ENCODE results near the gene ZCCHC7. TPM values are rescaled to one million over a fixed set of nuclear protein-coding genes. Genes with fewer than 3 reads are reported as not detected.
A peak's percentile ranks its signal among the peaks of the same experiment; 100 is the strongest.

Gene ZCCHC7
- total RNA-seq, 1 donor, result 32.6 TPM

GRCh38 chr9:37192803-37193202 is 72.4 kb downstream of the ZCCHC7 start:
- Histone ChIP-seq H3K4me1 (ENCODE audit: insufficient read depth, low read length) (peaks cover 14% of the 10 kb centered on the region), H3K27ac (ENCODE audit: low read depth, low read length) (no peak overlapping the region), H4K20me1 (ENCODE audit: insufficient read depth, low read length) (peaks cover 3% of the 10 kb centered on the region), H3K4me3 (ENCODE audit: insufficient read depth, low read length) (no peak overlapping the region), H3K79me2 (ENCODE audit: insufficient read depth, low read length) (peaks cover 2% of the 10 kb centered on the region), H3K36me3 (ENCODE audit: insufficient read depth, low read length) (peaks cover 4% of the 10 kb centered on the region), H3K9me3 (ENCODE audit: low read depth, low read length) (no peaks in the 10 kb centered on the region), H2AFZ (ENCODE audit: low read length) (no peak overlapping the region), H3K27me3 (ENCODE audit: insufficient read depth, low read length) (no peaks in the 10 kb centered on the region), H3K4me2 (ENCODE audit: insufficient read depth, low read length) (no peak overlapping the region)
- DNase-seq (ENCODE audit: insufficient read length, low spot score, missing footprints), result no peak
- no peak for TF ChIP-seq CTCF (IDR thresholded peaks at IDR 0.05; ENCODE audit: extremely low read depth, low read depth, low read length)

DNA sequence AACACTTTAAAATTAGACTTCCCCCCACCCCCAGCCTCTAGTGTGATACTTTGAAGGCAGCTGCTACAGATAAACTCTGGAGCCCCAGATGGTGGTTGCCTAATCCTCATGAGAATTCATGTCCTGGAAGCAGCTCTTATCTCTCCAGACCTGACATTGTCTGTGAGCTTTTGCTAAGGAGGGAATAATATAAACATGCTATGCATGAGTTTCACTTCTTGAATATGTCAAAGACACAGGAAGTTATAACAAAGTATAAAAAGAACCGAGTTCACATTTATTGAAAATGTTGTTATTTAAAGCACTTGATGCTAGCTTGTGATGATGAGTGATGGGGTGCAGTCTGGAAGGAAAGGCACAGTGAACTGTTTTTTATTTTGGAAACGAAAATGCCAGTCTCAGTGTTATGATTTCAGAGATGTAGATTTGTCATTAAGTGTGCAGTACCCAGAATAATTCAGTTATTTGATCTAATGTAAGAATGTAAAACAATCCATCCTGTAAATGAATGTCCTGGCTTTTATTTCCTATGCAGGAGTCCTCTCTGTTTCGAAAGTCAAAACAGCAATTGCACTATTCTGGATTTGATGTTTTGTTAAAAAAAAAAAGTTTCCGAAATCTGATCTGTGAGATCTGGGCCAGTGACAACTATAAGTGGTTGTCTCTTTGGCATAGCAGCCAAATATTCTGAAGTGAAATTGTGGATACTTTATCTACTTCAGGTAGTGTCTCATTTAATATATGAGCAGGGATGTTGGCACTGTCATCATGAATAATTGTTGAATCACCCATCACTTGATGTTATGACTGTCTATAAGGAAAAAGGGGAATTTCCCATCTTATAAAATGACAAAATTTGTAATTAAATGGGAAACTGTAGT is 77.0 kb downstream of the ZCCHC7 start:
- H3K4me2 ChIP-seq (ENCODE audit: insufficient read depth, low read length), result peak overlapping the region; percentile 55
- H3K27me3 ChIP-seq (ENCODE audit: insufficient read depth, low read length), result no peaks in the 10 kb centered on the region
- no peaks in the 10 kb centered on the region for H3K9me3 ChIP-seq (ENCODE audit: low read depth, low read length)
- peaks cover 5% of the 10 kb centered on the region for H3K36me3 ChIP-seq (ENCODE audit: insufficient read depth, low read length)
- H3K4me3 ChIP-seq (ENCODE audit: insufficient read depth, low read length), result peak overlapping the region; percentile 8
- peaks cover 29% of the 10 kb centered on the region for H3K4me1 ChIP-seq (ENCODE audit: insufficient read depth, low read length)
- DNase-seq (ENCODE audit: insufficient read length, low spot score, missing footprints), result no peak
- peak overlapping the region; percentile 43 for H3K27ac ChIP-seq (ENCODE audit: low read depth, low read length)
- peaks cover 3% of the 10 kb centered on the region for H4K20me1 ChIP-seq (ENCODE audit: insufficient read depth, low read length)
- H2AFZ ChIP-seq (ENCODE audit: low read length), result no peak overlapping the region
- no peak for TF ChIP-seq CTCF (IDR thresholded peaks at IDR 0.05; ENCODE audit: extremely low read depth, low read depth, low read length)
- H3K79me2 ChIP-seq (ENCODE audit: insufficient read depth, low read length), result peaks cover 4% of the 10 kb centered on the region

DNA sequence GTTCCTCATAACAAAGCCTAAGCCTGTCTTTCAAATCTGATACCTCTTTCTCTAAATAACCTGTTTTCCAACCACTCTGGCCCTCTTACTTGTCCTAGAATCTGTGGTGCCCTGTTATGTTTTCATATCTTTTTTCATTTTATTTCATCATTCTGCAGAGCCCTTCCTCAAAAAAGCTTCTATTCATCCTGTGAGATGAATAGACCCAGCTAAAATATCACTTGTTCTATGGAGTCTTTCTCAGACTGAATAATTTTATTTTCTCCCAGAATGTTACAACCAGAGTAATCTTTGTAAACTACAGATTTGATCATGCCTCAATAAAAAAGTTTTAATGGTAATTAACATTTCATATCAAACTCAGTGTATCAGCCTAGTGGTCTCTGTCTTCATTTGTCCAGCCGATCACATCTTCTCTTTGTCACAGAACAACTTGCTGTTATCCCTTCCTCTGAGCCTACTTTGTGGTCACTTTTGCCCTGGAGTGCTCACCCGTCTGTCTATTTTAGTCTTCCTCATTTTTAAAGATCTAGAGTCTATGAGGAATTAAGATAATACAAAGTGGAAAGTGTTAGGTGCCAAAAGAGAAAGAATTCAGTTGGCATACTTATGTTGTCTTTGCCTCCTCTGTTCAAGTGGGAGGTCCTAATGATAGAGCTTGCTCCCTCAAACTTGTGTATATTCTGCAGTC is 77.8 kb downstream of the ZCCHC7 start:
- Histone ChIP-seq H3K9me3 (ENCODE audit: low read depth, low read length) (no peaks in the 10 kb centered on the region), H3K4me3 (ENCODE audit: insufficient read depth, low read length) (no peak overlapping the region), H2AFZ (ENCODE audit: low read length) (no peak overlapping the region), H3K27me3 (ENCODE audit: insufficient read depth, low read length) (no peaks in the 10 kb centered on the region), H3K27ac (ENCODE audit: low read depth, low read length) (peak overlapping the region; percentile 43), H4K20me1 (ENCODE audit: insufficient read depth, low read length) (peaks cover 3% of the 10 kb centered on the region), H3K36me3 (ENCODE audit: insufficient read depth, low read length) (peaks cover 7% of the 10 kb centered on the region), H3K79me2 (ENCODE audit: insufficient read depth, low read length) (peaks cover 8% of the 10 kb centered on the region), H3K4me1 (ENCODE audit: insufficient read depth, low read length) (peaks cover 29% of the 10 kb centered on the region), H3K4me2 (ENCODE audit: insufficient read depth, low read length) (peak overlapping the region; percentile 5)
- no peak for DNase-seq (ENCODE audit: insufficient read length, low spot score, missing footprints)
- no peak for TF ChIP-seq CTCF (IDR thresholded peaks at IDR 0.05; ENCODE audit: extremely low read depth, low read depth, low read length)

DNA sequence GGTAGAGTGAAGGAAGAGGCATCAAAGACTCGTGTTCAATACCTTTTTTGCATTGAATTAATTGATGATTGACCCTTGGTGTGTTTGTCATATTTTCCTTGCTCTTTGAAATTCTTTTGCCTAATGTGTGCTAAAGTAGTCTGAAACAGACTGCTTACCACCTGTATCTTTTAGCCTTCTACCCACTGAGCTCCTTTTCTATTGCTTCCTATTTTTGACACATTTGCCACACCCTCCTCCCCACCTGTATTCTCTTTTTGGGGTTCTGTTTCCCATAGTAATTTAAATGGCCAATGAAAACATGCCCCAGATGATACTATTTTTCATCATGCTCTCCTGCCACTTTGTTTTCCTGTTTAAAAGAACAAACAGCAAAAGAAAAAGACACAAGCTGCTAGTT is 78.5 kb downstream of the ZCCHC7 start:
- no peak for TF ChIP-seq CTCF (IDR thresholded peaks at IDR 0.05; ENCODE audit: extremely low read depth, low read depth, low read length)
- peaks cover 29% of the 10 kb centered on the region for H3K4me1 ChIP-seq (ENCODE audit: insufficient read depth, low read length)
- no peak overlapping the region for H3K27ac ChIP-seq (ENCODE audit: low read depth, low read length)
- no peak overlapping the region for H2AFZ ChIP-seq (ENCODE audit: low read length)
- no peaks in the 10 kb centered on the region for H3K27me3 ChIP-seq (ENCODE audit: insufficient read depth, low read length)
- no peak overlapping the region for H3K4me2 ChIP-seq (ENCODE audit: insufficient read depth, low read length)
- peaks cover 15% of the 10 kb centered on the region for H3K79me2 ChIP-seq (ENCODE audit: insufficient read depth, low read length)
- H3K4me3 ChIP-seq (ENCODE audit: insufficient read depth, low read length), result no peak overlapping the region
- peaks cover 7% of the 10 kb centered on the region for H3K36me3 ChIP-seq (ENCODE audit: insufficient read depth, low read length)
- no peaks in the 10 kb centered on the region for H3K9me3 ChIP-seq (ENCODE audit: low read depth, low read length)
- peaks cover 3% of the 10 kb centered on the region for H4K20me1 ChIP-seq (ENCODE audit: insufficient read depth, low read length)
- DNase-seq (ENCODE audit: insufficient read length, low spot score, missing footprints), result no peak
